HEK293T (cell line): ENCODE results near the gene SELENOH.

Experiments used
- ARNT ChIP-seq: fragments of 450-650 bp; IDR thresholded peaks from 2 replicates; pipeline ENCODE4 v1.6.1; 2017; ENCODE audit warnings: mild to moderate bottlenecking
- BHLHE40 ChIP-seq: fragments of 450-650 bp; IDR thresholded peaks from 2 replicates; pipeline ENCODE4 v1.6.1; 2016; ENCODE audit warnings: mild to moderate bottlenecking, moderate library complexity, borderline replicate concordance
- FOXA1 ChIP-seq: fragments of 450-650 bp; IDR thresholded peaks from 2 replicates; pipeline ENCODE4 v1.6.1; 2016; ENCODE audit warnings: mild to moderate bottlenecking
- FOXM1 ChIP-seq: fragments of 450-650 bp; IDR thresholded peaks from 2 replicates; pipeline ENCODE4 v1.6.1; 2017; ENCODE audit warnings: mild to moderate bottlenecking, borderline replicate concordance
- HDGF ChIP-seq: fragments of 450-650 bp; IDR thresholded peaks from 2 replicates; pipeline ENCODE4 v1.6.1; 2017; ENCODE audit warnings: antibody characterized with exemption, borderline replicate concordance
- L3MBTL2 ChIP-seq: fragments of 450-650 bp; conservative IDR thresholded peaks from 2 replicates; pipeline ENCODE4 v1.6.1; 2016; ENCODE audit warnings: mild to moderate bottlenecking
- LEF1 ChIP-seq: fragments of 450-650 bp; IDR thresholded peaks from 2 replicates; pipeline ENCODE4 v1.6.1; 2017; ENCODE audit warnings: mild to moderate bottlenecking, borderline replicate concordance
- PKNOX1 ChIP-seq: fragments of 450-650 bp; IDR thresholded peaks from 2 replicates; pipeline ENCODE4 v1.6.1; 2016
- SP1 ChIP-seq: fragments of 450-650 bp; IDR thresholded peaks from 2 replicates; pipeline ENCODE4 v1.6.1; 2017
- SUZ12 ChIP-seq: fragments of 450-650 bp; IDR thresholded peaks from 2 replicates; pipeline ENCODE4 v1.6.1; 2016; ENCODE audit warnings: mild to moderate bottlenecking
- TARDBP ChIP-seq: fragments of 450-650 bp; IDR thresholded peaks from 2 replicates; pipeline ENCODE4 v1.6.1; 2016
- ZNF384 ChIP-seq: fragments of 450-650 bp; IDR thresholded peaks from 2 replicates; pipeline ENCODE4 v1.6.1; 2016

- TF ChIP-seq SP1, result no peak
- TF ChIP-seq FOXM1, result no peak
- no peak for TF ChIP-seq BHLHE40
- no peak for TF ChIP-seq ARNT
- no peak for TF ChIP-seq ZNF384
- no peak for TF ChIP-seq LEF1
- no peak for TF ChIP-seq HDGF
- TF ChIP-seq PKNOX1, result no peak
- TF ChIP-seq L3MBTL2, result no peak
- no peak for TF ChIP-seq FOXA1
- TF ChIP-seq TARDBP, result no peak
- TF ChIP-seq SUZ12, result no peak
Measured at GRCh38 chr11:57777969-57778317, 36.7 kb downstream of the SELENOH start.
